GM08714 (cell line): ENCODE measurements around the gene B3GALT4.
"Not testable (repeated sequence)": the region's sequence is repeated elsewhere in the genome, so short reads cannot be mapped to it uniquely, and the experiment has no call there.

Experiments
- H3K4me3 ChIP-seq: fragments of 200-500 bp; sonication (Bioruptor generic); 2 replicates; pipeline ENCODE4 v1.5.1; 2014; ENCODE audit warnings: mild to moderate bottlenecking, low read length, inconsistent platforms
- ZNF274 ChIP-seq: IDR thresholded peaks from 2 replicates; pipeline ENCODE4 v1.6.1; 2012; ENCODE audit warnings: mild to moderate bottlenecking, low read depth, low read length

B3GALT4 gene

GRCh38 chr6:33278392-33278741 lies 1.4 kb downstream of the B3GALT4 start:
- no peak for TF ChIP-seq ZNF274

GRCh38 chr6:33278810-33279209 lies 1.9 kb downstream of the B3GALT4 start:
- no peak for TF ChIP-seq ZNF274
- H3K4me3 ChIP-seq = no peak overlapping the region

More at GRCh38 chr6:33278392-33278741, 1.4 kb downstream of the B3GALT4 start:
- H3K4me3 ChIP-seq = no peak overlapping the region; the same call in 1 of the 2 replicates

GRCh38 chr6:33279257-33279695 lies 2.4 kb downstream of the B3GALT4 start:
- no peak for TF ChIP-seq ZNF274
- H3K4me3 ChIP-seq = no peak overlapping the region

GRCh38 chr6:33279971-33280511 lies 3.1 kb downstream of the B3GALT4 start:
- no peak for TF ChIP-seq ZNF274
- H3K4me3 ChIP-seq = no peak overlapping the region

- no peak for TF ChIP-seq ZNF274
- no peak overlapping the region for H3K4me3 ChIP-seq
Measured at GRCh38 chr6:33280539-33280938, 3.6 kb downstream of the B3GALT4 start.

- H3K4me3 ChIP-seq = not testable (repeated sequence)
Measured at GRCh38 chr6:33285214-33285613, 8.3 kb downstream of the B3GALT4 start.

- H3K4me3 ChIP-seq = no peak overlapping the region
Measured at GRCh38 chr6:33286946-33287914, 10.3 kb downstream of the B3GALT4 start.

GRCh38 chr6:33288141-33288920 lies 11.4 kb downstream of the B3GALT4 start:
- H3K4me3 ChIP-seq = peak overlapping the region; percentile 83
- no peak for TF ChIP-seq ZNF274

More at GRCh38 chr6:33286946-33287914, 10.3 kb downstream of the B3GALT4 start:
- no peak for TF ChIP-seq ZNF274

GRCh38 chr6:33288921-33289783 lies 12.2 kb downstream of the B3GALT4 start, which contains the start of the genes PFDN6 and WDR46:
TSS of gene PFDN6 (plus strand) at chr6:33289601. CDS start at chr6:33289857, 256 bp downstream.
TSS of gene WDR46 (minus strand) at chr6:33289239. CDS start at chr6:33289170, 69 bp downstream.
- peak within 1 kb of the TSS; percentile 83 for H3K4me3 ChIP-seq
- no peak for TF ChIP-seq ZNF274

- TF ChIP-seq ZNF274 = no peak
- peak overlapping the region; percentile 83 for H3K4me3 ChIP-seq
Measured at GRCh38 chr6:33289784-33290315, 12.9 kb downstream of the B3GALT4 start.

GRCh38 chr6:33290459-33290858 lies 13.5 kb downstream of the B3GALT4 start:
- no peak for TF ChIP-seq ZNF274

GRCh38 chr6:33292996-33293682 lies 16.2 kb downstream of the B3GALT4 start:
- TF ChIP-seq ZNF274 = no peak
- no peak overlapping the region for H3K4me3 ChIP-seq

More at GRCh38 chr6:33290459-33290858, 13.5 kb downstream of the B3GALT4 start:
- H3K4me3 ChIP-seq = peak overlapping the region; percentile 83
